Motor neuron (in vitro differentiated cells): ENCODE data around the gene GUCY2D. TPM values are rescaled to one million over a fixed set of nuclear protein-coding genes. Genes with fewer than 3 reads are reported as not detected.

Experiments
- ATAC-seq, 8 experiments: fragments of 200-7000 bp; cut with Tn5 transposase; replicated peaks in 6 of 8; 2 replicates each; pipeline ENCODE4 v1.8.0; 2021; ENCODE audit warnings: mild to moderate bottlenecking in 8 of 8, moderate library complexity in 8 of 8
- H3K27ac ChIP-seq, 2 donors: fragments of 250-450 bp; sonication (Bioruptor Pico); 2 replicates each; pipeline ENCODE4 v1.9.0; 2021; ENCODE audit warnings: antibody characterized with exemption in 2 of 2, mild to moderate bottlenecking in 2 of 2, moderate library complexity in 1 of 2
- H3K4me1 ChIP-seq, 2 donors: fragments of 250-450 bp; sonication (Bioruptor Pico); replicated peaks in 1 of 2; 2 replicates each; pipeline ENCODE4 v1.6.1; 2021; ENCODE audit warnings: antibody characterized with exemption in 2 of 2, mild to moderate bottlenecking in 2 of 2, moderate library complexity in 1 of 2
- H3K4me3 ChIP-seq, 5 donors: fragments of 250-450 bp; sonication (Bioruptor Pico); 2 replicates each; pipeline ENCODE4 v1.9.0; 2021; ENCODE audit warnings: antibody characterized with exemption in 5 of 5, mild to moderate bottlenecking in 5 of 5, moderate library complexity in 4 of 5
- WGBS, 10 experiments: fragments of 450-650 bp; shearing (Covaris generic); methylation state at CpG; one replicate each; pipeline ENCODE4 v1.0.0; 2022; 5-methylcytosine and 5-hydroxymethylcytosine counted together
- in situ Hi-C, 9 experiments: fragments of 400-800 bp; cut with MboI; loops; one replicate each; pipeline ENCODE4 v1.15.0; 2021; ENCODE audit warnings: low sequenced_read_pairs in 9 of 9, low pct_unique_long_range_greater_than_20kb in 2 of 9; ENCODE audit not compliant: unreplicated experiment in 9 of 9
- total RNA-seq, 8 experiments: library from RNA; unstranded; fragments of 300-600 nt; gene quantifications; 2 replicates each; pipeline versions ENCODE4 v1.2.3 to v1.2.4, GENCODE V29; 2022

GUCY2D gene
- total RNA-seq, 8 experiments from 2014 or later, result 1.00 TPM; not detected in 7

DNA sequence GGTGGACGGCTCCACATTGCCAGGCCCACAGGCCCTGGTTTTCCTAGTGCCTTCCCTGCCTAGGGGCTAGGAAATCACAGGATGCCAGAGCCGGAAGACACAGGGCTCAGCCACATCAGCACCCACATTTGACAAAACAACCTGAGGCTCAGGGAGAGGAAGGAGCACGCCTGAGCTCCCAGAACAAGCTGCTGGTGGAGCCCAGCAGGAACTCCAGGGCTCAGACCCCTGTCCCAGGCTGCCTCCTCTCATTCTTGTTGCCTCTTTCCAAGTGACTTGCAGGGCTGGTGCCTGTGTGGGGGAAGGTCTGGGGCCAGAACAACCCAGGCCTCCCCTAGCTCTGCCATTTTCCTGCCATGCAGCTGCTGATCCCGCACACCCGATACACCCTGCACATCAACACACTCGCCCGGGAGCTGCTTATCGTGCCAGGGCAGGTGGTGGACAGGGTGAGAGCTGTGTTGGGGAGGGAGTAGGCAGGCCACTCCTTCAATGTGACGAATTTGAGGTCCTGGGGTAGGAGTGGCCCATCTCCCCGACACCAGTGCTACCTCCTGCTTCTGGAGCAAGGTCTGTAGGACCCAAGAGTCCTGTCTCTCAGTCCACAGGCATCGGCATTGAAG lies 44.0 kb downstream of the GUCY2D start:
- no peaks in the 10 kb centered on the region for H3K4me1 ChIP-seq
- in situ Hi-C loops, result no loop called here
- H3K4me3 ChIP-seq, result no peak overlapping the region
- no peak for ATAC-seq
- 50 to 77% (median 57%) methylated on average over 1 to 4 of the region's 11 CpGs; no CpG with 5 or more reads in 5 of the 10 experiments for WGBS, 10 experiments
- no peak overlapping the region for H3K27ac ChIP-seq

DNA sequence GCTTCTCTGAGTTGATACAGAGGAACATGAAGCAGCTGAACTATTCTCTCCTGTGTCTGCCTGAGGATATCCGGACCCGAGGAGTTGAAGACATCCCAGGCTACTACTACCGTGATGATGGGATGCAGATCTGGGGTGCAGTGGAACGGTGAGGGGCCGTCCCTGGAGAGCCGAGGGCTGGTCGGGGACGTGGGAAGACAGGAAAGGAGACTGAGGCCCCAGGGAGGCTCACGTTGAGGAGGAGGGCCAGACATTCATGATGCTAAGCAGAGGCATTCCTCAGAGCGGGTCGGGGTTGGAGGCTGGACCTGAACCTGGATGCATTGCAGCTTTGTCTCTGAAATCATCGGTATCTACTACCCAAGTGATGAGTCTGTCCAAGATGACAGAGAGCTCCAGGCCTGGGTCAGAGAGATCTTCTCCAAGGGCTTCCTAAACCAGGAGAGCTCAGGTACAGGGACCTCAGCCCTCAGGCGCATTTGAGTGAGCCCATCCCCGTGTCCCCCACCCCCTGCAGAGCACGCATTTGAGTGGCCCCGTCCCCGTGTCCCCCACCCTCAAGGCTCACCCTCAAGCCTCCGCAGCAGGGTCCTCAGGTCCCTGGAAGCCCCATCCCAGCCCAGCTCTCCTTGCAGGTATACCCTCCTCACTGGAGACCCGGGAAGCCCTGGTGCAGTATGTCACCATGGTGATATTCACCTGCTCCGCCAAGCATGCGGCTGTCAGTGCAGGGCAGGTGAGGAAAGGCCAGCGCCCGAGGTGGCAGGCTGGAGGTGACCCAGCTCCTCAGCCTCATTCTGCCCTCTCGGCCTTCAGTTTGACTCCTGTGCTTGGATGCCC lies 44.7 kb downstream of the GUCY2D start:
- WGBS, 10 experiments, result 31 to 60% (median 51%) methylated on average over 3 to 8 of the region's 24 CpGs; no CpG with 5 or more reads in 4 of the 10 experiments
- in situ Hi-C loops, result no loop called here
- Histone ChIP-seq H3K4me3 (no peak overlapping the region), H3K27ac (no peak overlapping the region), H3K4me1 (no peaks in the 10 kb centered on the region)
- no peak for ATAC-seq

DNA sequence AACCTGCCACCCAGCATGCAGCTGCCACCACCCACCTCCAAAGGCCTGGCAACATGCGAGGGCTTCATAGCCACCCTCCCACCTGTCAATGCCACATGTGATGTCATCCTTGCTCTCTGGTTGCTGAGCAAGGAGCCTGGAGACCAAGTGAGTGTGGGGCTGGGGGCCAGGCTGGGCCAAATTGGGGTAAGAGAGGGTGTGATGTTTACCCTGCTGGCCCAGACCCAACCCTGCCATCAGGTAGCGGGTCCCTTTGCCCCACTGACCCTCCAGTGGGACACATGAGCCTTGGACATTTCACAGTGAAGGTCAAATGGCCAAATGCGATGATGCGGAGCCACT lies 45.3 kb downstream of the GUCY2D start:
- no peaks in the 10 kb centered on the region for H3K4me1 ChIP-seq
- no peak overlapping the region for H3K4me3 ChIP-seq
- H3K27ac ChIP-seq, result no peak overlapping the region
- no peak for ATAC-seq
- in situ Hi-C loops, result no loop called here
- WGBS, 10 experiments, result 83 to 100% (median 90%) methylated on average over 1 to 3 of the region's 4 CpGs; no CpG with 5 or more reads in 5 of the 10 experiments

DNA sequence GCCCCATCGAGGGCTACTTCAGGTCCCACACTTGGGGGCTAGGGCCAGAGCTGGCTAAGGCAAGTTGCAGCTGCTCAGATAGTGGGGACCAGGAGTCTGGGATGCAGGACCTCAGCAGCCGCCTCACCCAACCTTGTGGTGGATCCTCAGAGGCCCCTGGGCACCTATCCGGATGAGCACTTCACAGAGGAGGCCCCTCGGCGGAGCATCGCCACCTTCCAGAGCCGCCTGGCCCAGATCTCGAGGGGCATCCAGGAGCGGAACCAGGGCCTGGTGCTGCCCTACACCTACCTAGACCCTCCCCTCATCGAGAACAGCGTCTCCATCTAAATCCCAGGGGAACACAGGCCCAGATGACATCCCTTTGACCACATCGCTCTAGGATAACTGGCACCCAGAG lies 45.8 kb downstream of the GUCY2D start:
- Histone ChIP-seq H3K27ac (no peak overlapping the region), H3K4me1 (no peaks in the 10 kb centered on the region), H3K4me3 (no peak overlapping the region)
- WGBS, 10 experiments, result 70 to 90% (median 80%) methylated on average over 1 to 2 of the region's 12 CpGs; no CpG with 5 or more reads in 7 of the 10 experiments
- ATAC-seq, result no peak
- in situ Hi-C loops, result no loop called here

DNA sequence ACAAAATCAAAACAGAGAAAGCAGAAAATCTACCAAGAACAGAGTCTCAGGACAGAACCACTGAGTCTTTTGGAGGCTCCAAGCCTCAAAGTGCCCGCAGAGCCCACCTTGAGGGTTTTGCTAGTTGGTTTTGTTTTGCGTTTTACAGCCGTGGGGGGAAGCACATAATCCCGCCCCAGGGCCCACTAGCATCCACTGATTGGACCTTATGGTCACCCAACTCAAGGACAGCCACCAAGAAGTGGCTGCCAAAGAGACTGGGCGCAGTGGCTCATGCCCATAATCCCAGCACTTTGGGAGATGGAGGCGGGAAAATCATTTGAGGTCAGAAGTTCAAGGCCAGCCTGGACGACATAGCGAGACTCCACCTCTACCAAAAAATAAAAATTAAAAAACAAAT lies 46.3 kb downstream of the GUCY2D start:
- WGBS, 10 experiments, result 60 to 100% (median 78%) methylated on average over 1 to 7 of the region's 8 CpGs; no CpG with 5 or more reads in 1 of the 10 experiments
- no peaks in the 10 kb centered on the region for H3K4me1 ChIP-seq
- no peak overlapping the region for H3K4me3 ChIP-seq
- ATAC-seq, result no peak
- in situ Hi-C loops, result no loop called here
- H3K27ac ChIP-seq, result no peak overlapping the region

DNA sequence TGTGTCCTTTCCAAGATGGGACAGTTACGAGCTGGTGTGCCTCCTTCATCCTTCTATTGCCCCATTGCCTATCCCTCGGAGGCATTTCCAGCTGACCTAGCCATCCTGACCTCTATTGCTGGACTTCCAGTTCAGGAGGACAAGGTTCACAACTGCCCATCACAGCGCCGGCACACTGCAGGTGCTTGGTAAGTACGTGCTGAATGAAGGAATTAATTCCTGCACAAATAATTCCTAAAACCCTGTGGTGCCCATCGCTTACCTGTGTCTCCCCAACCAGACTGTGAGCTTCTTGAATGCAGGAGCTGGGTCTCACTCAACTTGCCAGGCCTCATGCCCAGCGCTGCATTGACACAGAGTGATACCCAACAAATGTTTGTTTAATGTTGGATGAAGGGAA lies 49.4 kb downstream of the GUCY2D start:
- no peak for ATAC-seq
- in situ Hi-C loops, result no loop called here
- WGBS, 10 experiments, result 50 to 93% (median 67%) methylated on average over 1 to 6 of the region's 7 CpGs; no CpG with 5 or more reads in 1 of the 10 experiments
- Histone ChIP-seq H3K4me3 (no peak overlapping the region), H3K4me1 (no peaks in the 10 kb centered on the region), H3K27ac (no peak overlapping the region)

DNA sequence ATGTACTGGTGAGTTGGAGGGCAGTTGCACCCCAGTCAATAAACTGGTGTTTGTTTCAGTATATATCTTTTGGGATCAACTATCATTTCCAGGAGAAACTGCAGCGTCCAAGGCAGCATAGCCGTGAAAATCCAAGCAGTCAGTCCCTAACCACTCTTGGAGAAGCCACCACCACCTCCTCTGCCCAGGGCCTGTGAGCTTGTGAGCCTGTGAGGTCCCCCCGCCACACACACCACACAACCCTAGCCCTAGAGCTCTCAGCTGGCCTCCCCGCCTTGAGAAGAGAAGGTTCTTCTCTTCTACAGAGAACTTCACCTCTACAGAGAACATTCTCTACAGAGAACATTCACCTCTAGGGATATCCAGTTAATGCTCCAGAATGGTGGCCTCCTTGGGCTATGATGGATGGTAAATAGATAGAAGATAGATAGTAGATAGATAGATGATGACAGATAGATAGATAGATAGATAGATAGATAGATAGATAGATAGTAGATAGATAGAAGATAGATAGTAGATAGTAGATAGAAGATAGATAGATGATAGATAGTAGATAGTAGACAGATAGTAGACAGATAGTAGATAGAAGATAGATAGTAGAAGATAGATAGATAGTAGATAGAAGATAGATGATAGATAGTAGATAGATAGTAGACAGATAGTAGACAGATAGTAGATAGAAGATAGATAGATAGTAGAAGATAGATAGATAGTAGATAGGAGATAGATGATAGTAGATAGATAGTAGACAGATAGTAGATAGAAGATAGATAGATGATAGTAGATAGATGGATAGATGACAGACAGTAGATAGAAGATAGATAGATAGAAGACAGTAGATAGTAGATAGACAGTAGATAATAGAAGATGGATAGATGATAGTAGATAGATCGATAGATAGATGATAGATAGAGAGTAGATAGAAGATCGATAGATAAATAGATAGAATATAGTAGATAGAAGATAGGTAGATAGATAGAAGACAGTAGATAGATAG lies 50.1 kb downstream of the GUCY2D start:
- in situ Hi-C loops, result no loop called here
- 27 to 82% (median 62%) methylated on average over 2 to 6 of the region's 6 CpGs for WGBS, 10 experiments
- Histone ChIP-seq H3K27ac (no peak overlapping the region), H3K4me3 (no peak overlapping the region), H3K4me1 (no peaks in the 10 kb centered on the region)
- no peak for ATAC-seq

DNA sequence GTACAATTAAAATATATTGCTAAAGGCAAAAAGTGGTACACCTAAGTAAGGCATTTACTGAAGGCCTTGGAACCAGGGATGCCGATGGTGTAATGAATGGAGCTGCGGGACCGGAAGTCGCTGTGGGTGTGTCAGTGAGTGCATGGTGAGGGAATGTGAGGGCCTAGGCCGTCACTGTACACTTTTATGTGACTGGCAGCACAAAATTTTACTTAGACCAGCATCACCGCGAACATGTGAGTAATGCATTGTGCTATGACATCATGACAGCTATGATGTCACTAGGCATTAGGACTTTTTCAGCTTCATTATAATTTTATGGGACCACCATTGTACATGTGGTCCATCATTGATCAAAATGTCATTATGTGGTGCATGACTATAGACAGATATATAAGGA lies 51.2 kb downstream of the GUCY2D start:
- in situ Hi-C loops, result no loop called here
- no peak overlapping the region for H3K27ac ChIP-seq
- ATAC-seq, result no peak
- WGBS, 10 experiments, result 20 to 100% (median 89%) methylated on average over 1 to 7 of the region's 7 CpGs; no CpG with 5 or more reads in 2 of the 10 experiments
- H3K4me1 ChIP-seq, result no peaks in the 10 kb centered on the region
- no peak overlapping the region for H3K4me3 ChIP-seq

DNA sequence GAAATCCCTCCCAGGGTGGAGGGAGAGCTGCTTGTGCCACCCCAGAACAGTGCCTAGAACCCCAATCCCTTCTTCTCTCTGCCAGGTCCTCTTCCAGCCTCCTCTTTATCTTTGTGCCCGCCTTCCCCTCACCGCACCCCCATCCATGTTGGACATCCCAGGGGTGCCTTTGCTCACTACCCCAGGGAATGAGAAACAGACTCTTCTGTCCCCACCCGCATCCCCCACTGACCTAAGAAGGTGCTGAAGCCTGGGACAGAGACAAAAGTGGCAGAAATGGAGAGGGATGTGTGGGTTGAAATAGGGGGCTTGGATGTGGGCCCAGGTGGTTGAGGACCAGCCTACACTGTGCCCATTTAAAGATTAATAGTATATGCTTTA lies 53.4 kb downstream of the GUCY2D start:
- ATAC-seq, result no peak
- H3K4me3 ChIP-seq, result no peak overlapping the region
- no peak overlapping the region for H3K27ac ChIP-seq
- 40 to 100% (median 100%) methylated on average over 1 to 2 of the region's 3 CpGs; no CpG with 5 or more reads in 7 of the 10 experiments for WGBS, 10 experiments
- in situ Hi-C loops, result no loop called here
- H3K4me1 ChIP-seq, result no peaks in the 10 kb centered on the region

DNA sequence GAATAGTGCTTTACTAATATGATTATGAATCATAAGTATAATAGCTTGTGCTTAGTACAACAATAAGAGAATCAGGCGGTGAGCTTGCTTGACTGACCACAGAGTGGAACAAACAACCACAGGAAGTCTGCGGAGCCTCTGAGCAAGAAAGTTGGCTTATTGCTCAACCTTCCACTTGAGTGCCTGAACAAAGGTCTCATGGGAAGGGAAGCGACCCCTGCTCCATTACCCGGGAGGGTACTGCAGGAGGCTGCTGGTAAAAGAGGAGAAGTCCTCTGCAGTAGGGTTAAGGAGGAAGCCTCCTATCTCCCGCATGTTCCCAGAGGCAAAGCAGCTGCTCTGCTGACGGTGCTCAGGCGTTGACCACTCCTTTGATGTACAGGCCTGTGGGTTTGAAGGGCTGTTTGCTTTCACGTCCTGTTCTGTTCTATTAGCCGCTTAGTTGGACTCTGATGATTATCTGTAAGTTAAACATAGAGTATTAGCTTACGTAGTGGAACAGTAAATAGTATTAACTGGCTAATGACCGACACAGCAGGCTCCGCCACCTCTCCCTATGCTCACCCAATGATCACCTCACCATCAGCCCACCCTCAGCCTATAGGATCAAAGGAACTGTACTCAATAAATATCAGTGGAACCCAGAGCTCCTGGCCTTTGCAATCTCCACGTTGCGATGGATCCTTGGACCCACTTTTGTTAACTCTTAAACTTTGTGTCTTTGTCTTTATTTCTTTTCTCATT lies 54.0 kb downstream of the GUCY2D start:
- Histone ChIP-seq H3K4me3 (no peak overlapping the region), H3K27ac (no peak overlapping the region), H3K4me1 (no peaks in the 10 kb centered on the region)
- WGBS, 10 experiments, result 33 to 80% (median 58%) methylated on average over 1 to 13 of the region's 14 CpGs; no CpG with 5 or more reads in 1 of the 10 experiments
- in situ Hi-C loops, result no loop called here
- ATAC-seq, result no peak

DNA sequence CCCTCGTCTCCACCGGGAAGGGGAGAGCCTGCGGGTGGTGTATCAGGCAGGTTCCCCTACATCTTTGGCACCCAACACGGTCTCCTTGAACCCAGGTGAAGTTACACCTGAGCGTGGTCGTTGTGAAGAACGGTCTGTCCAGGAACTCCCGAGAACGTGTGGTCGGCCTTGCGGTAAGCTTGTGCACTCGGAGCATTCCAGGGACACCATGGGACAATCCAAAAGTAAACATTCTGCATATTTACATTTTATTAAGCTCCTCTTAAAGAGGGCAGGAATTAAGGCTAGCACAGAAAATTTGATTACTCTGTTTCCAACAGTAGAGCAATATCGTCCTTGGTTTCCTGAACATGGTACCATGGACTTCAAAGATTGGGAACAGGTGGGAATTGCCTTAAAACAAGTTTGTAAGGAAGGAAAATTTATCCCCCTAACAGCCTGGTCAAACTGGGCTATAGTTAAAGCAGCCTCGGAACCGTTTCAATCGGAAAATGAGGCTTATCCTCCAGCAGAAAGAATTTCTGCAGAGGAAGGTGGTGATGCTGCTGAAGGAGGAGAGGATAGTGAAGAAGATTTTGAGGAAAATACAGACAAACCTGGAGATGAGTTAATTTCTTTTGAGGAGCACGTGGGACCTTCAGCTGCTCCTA lies 54.7 kb downstream of the GUCY2D start:
- Histone ChIP-seq H3K4me1 (no peaks in the 10 kb centered on the region), H3K4me3 (no peak overlapping the region), H3K27ac (no peak overlapping the region)
- WGBS, 10 experiments, result 47 to 100% (median 71%) methylated on average over 1 to 12 of the region's 17 CpGs; no CpG with 5 or more reads in 2 of the 10 experiments
- ATAC-seq, result no peak
- in situ Hi-C loops, result no loop called here

DNA sequence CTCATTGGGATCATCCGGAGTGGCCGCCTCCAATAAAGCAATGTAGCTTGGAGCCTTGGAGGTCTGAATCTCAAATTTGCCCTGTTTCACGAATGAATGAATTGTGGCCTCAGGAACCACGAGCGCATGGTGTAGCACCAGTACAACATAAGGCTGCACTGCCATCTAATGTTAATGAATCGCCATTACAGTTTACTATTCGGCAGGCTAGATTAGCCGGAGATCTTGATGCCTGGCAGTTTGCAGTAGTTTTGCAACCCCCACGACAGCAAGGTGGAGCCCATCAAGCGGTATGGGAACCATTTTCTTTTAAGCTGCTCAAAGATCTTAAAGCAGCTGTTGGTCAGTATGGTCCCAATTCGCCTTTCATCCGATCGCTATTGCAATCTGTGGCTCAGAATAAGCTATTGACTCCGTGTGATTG lies 55.3 kb downstream of the GUCY2D start:
- 0 to 15% (median 8%) methylated on average over 4 to 14 of the region's 14 CpGs; no CpG with 5 or more reads in 3 of the 10 experiments for WGBS, 10 experiments
- Histone ChIP-seq H3K4me1 (no peaks in the 10 kb centered on the region), H3K4me3 (no peak overlapping the region), H3K27ac (no peak overlapping the region)
- in situ Hi-C loops, result no loop called here
- peak; percentile 87 to 96 (median 94) for ATAC-seq
